ENCODE results near the gene TFF2.

- no peak for TF ChIP-seq POLR2A (IDR thresholded peaks at IDR 0.05)
- no peak for TF ChIP-seq EP300 (IDR thresholded peaks at IDR 0.05)
- TF ChIP-seq, protein P1, sequence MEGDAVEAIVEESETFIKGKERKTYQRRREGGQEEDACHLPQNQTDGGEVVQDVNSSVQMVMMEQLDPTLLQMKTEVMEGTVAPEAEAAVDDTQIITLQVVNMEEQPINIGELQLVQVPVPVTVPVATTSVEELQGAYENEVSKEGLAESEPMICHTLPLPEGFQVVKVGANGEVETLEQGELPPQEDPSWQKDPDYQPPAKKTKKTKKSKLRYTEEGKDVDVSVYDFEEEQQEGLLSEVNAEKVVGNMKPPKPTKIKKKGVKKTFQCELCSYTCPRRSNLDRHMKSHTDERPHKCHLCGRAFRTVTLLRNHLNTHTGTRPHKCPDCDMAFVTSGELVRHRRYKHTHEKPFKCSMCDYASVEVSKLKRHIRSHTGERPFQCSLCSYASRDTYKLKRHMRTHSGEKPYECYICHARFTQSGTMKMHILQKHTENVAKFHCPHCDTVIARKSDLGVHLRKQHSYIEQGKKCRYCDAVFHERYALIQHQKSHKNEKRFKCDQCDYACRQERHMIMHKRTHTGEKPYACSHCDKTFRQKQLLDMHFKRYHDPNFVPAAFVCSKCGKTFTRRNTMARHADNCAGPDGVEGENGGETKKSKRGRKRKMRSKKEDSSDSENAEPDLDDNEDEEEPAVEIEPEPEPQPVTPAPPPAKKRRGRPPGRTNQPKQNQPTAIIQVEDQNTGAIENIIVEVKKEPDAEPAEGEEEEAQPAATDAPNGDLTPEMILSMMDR (IDR thresholded peaks at IDR 0.05): no peak
Observed at GRCh38 chr21:42332557-42333317, 18.1 kb downstream of the TFF2 start.
